CD4-positive, alpha-beta T cell treated with Interleukin-12 subunit alpha and Interleukin-12 subunit beta, for 1 hour (primary cell): ENCODE data around the gene HOXA13.

Experiments used
- DNase-seq: peaks from one replicate; pipeline ENCODE4 v3.0.0-alpha.2; 2020

HOXA13 gene

DNA sequence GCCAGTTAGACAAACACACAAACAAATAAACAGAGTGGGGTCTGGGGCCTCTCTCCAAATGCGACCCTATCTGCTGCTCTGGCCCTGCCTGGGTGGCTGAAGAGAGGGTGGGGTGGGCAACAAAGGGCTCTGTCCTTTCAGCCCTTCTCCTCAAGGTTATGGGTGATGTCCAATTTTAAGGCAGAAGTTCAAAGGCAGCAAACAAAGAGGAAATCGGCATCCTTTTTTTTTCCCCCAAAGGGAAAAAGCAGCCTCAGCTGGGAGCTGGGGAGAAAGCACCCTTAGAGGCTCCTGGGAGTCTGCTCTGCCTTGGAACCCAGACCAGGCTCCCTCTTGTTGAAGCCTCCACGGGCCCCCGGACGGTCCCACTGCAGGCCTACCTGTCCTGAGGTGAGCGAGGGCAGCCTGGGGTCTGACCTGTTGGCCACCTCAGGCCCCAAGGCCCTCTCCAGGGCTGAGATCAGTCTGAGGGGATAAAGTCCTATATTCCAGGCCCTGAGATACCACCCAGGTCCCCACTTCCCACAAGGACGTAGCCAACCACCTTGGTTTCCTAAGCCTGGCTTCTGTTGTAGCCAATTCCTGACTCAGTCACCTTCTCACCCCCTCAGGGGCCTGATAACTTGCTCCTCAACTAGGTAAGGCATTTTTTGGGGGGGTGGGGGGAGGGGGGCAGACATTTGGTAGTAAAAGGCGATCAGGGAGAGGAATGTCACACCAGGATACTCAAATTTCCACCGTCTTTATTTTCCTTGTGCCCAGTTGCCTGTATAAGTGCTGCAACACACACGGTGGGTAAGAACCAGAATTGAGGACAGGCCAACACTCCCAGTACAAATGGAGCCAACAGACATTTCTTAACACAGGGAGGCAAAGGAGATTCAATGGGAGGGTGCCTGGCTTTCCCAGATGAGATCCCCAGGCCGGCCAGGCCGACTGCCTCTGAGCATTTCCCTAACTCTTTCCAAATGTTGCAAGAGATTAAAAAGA, 19.2 kb downstream of the HOXA13 start:
- DNase-seq: no peak

DNA sequence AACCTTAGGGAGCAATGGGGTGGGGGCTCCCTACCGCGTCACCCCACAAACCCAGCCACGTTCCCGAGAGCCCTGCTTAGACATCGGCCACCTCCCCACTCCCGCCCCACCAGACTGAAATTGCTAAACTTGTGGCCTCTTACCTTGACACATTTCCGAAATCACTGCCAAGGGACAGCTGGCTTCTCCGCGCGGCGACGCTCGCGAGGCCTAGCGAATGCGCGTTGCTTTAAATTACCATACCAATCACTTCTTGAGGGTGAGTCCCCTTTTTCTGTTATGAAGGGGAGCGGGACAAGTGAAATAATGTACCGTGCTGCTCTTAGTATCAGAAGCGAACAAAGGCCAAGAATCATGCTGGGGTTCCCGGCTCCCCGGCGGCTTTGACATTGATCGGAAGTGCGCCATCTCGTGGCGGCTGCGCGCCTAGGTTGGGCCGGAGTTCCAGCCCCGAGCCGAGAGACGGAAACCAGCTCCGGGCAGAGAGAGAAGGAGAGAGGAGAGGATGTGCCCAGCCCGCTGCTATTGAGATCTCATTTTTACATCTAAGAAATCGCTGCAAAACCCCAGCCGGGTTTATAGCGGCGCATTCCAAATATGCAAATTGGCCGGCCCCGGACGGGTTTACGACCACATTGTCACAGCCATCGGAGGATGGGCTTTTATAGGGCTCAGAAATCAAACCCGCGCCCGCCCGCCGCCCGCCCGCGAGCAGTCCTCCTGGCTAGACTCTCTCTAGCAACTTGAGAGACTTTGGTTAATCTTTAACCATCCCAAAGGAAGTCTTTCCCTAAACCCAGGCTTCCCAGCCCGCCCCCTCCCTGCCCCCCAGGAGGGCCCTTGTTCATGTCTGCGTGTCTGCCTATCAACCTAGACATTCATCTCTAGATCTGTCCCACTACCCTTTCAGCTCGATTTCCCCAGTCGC, 20.1 kb downstream of the HOXA13 start:
- DNase-seq: peak; percentile 62

DNA sequence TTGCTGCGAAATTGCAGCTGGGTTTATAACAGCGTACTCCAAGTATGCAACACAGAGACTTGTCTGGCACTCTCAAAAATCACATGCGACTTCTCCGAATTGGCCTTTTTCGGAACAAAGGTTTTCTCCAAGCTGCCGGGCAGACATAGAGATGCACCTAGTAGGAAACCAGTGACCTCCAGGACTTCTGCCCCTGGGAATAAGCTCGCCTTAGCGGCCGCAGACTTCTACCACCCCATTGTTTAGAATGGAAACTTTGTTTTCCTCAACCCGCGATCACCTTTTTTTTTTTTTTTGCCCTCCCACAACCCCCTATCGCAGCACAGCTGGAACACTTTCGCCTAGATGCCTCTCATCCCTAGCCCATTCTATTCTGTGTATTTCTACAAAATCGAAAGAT, 20.9 kb downstream of the HOXA13 start:
- no peak for DNase-seq

DNA sequence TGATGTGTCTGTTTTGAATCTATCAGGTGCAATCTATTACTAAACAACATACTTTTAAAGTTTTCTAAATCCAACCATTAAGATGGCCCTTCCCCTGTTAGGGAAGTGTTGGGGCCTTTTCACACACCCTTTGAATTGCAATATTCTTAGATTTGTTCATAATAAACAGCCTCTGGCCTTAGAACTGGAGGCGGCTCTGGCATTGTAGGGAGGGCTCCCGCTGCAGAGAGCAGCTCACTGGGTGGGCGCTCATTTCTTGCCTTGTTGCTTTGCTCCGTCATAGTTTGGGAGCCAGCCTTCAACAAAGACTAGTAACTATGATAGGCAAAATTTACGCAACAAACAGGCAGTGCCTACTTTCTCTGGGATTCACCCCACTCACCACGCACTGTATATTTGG, 21.5 kb downstream of the HOXA13 start:
- no peak for DNase-seq

DNA sequence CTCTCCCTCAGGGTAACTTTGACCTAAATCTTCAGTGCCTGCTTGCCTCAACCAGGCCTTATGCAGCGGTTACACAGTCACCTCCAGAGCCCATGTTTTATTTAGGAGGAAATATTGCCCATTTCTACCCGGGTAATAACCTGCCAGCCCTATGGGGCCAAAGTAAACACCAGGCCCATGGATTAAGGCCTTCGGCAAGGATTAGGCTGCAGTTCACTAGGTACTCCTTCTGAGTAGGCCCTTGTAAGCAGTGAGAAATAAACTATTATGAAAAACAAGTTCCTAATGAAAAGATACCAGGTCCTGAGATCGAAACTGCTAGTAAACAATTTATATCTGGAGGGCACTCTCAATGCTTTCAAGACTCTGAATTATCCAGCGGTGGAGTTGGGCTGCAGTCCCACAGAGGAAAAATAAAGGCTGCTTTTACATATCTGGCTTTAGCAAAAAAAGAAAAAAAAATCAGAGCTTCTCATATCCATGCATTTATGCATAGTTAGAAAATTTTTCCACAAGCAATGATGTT, 22.0 kb downstream of the HOXA13 start:
- DNase-seq: no peak

DNA sequence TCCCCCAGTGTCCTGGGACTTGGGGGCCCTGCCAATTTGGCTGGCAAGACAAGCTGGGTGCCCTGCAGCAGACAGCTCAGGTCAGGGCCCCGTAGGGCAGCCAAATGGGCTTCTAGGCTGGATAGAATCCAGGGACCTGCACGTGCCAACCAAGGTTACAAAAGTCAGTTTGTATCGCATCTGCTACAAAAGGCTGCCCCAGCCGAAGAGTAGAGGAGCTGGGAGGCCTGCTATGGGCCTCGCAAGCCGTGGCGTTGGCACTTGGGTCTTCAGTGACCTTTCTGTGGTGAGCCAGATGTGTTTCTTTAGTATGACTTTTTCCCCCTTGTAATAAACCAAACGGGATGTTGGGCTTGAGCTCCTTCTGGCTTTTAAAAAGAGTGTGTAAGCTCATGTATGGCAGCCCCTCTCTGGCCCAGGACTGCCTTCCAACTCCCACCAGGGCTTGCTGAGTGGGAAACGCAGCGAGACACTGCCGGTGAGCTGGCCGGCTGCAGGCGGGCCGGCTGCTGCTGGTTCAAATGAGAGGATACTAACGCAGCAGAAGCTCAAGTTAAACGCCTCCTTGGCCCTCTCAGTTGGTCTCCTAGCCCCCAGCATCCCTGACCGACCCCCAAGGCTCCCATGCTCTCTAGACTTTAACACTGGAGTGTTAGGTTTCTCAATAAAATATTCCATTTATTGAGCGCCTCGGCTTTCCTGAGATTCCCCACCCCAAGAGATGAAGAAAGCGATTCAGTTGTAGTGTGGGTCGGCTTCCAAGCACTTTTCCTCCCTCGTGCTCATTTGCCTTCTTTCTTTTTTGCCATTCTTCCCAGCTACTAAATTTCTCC, 22.7 kb downstream of the HOXA13 start:
- no peak for DNase-seq

DNA sequence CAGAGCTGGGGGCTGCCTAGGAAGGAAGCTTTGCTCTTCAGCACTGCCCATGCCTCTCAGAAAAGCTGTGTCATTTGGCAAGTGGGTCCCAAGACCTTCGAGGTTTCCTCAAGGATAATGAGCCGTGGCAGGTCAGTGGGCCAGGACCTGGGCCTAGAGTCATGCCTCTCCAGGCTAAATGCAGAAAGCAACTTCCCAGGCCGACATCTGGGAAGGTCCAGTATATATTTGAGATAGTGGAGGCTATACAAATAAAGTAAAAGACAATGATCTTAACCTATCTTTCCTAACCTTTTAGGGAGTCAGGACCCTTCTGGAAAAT, 23.4 kb downstream of the HOXA13 start:
- DNase-seq: no peak

DNA sequence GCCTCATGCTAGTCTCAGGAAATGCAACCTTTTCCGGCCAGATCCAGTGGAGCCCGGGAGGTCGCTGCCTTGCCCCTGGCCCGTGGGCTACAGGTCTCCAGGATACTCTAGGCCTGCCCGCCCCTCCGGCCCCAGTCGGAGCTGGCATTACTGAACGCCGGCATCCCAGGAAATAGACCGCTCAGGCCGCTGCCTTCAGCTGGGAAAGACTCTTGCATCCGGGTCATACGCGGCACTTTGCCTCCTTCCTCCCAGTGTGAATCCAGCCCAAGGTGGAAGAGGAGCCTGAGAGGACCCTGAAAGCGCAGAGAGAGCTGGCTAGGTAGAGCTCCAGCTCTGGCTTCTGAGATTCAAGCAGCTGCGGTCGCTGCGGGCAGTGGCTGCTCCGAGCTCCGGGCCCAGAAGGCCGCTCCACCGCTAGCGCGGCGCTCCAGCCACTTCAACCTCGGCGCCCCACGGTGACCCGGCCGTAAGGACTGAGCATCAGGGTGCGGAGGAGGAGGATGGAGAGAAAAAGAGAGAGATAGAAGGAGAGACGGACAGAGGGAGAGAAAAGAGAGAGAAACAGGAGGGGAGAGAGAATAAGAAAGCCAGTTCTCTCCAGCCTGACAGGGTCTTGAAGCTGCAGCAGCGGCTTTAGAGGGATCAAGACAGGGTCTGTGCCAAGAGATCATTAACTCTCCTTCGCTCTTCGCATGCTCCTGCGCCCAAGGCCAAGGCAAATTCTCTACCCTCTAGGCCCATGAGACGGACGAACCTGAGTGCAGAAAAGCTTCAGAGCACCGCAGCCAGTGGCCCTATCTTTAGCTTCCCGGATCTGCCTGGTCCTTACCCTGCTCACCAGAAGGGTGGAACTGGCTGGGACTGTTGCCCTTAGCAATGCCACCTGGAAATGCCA, 24.0 kb downstream of the HOXA13 start:
- no peak for DNase-seq

DNA sequence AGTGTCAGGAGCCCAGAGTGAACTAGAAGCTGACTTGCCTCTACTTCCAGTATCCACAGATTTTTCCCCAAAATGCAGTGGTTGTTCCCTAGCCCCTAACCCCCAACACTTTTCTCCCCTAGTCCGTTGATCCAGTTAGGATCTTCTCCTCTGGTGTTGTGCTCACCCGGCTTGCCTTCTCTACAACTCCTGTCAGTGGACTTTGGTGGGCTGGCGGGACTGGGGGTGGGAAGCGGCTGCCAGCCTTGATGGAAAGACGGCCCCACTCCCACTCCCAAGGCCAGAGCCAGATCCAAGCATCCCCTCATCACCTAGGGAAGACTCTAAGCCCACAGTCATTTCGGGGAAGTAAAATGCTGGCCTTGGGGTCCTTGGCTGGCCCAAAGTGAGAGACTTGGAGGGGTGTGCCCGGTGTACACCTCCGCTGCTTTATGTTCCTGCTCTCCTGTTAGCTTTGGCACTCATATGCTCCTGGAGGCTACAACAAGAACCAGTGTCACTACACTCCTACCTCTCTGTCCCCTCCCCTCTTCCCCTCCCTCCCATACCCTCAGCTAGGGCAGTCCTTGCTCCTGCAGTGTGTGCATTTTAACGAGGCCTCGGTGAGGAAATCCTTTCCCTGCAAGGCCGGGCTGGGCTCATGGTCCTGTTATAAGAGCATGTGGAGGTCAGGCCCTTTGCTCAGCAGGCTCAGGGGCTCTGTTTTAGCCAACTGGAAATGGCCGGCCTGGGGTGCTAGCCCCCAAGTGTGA, 24.8 kb downstream of the HOXA13 start:
- DNase-seq: no peak

DNA sequence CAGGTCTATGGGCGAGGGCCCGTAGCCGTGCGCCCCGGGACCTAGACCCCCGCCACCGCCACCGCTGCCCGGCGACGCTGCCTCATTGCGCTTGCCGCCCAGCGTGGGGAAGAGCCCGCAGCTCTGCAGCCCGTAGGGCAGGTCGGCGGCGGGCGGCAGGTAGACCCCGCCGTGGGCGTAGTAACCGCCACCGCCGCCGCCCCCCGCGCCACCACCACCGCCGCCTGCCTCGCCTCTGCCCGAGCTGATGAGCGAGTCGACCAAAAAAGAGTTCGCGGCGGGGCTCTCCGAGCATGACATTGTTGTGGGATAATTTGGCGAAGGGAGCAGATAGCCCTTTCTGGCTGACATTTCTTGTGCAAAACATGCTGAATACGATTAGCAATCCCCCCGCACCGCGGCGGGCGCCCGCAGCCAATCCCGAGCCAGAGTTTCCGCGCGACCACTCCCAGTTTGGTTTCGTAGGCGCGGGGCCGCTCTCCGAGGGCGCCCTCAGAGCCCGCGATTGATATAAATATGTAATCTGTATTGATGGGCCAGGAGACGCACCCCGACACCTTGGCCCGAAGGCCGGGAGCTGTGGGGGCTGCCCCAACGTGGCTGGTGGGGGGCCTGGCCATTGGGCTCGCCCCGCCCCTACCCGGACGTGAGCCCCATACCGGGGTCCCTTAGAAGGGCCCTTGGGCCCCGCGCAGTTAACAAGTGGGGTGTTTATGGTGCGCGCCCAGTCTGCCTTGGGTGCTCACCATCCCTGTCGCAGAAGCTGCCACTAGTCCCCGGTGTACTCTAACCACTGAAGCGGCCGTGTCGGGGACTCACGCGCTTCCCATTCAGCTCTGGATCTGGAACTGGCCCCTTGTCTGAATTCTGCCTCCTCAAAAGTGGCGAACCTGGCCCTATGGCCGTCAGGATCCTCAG, 25.7 kb downstream of the HOXA13 start, which contains the start of gene HOXA10:
Gene HOXA10, minus strand, starts transcription at position 365 of the 918 bp plus-strand sequence. Its CDS starts 14 bp downstream, at position 351.
- no peak for DNase-seq

DNA sequence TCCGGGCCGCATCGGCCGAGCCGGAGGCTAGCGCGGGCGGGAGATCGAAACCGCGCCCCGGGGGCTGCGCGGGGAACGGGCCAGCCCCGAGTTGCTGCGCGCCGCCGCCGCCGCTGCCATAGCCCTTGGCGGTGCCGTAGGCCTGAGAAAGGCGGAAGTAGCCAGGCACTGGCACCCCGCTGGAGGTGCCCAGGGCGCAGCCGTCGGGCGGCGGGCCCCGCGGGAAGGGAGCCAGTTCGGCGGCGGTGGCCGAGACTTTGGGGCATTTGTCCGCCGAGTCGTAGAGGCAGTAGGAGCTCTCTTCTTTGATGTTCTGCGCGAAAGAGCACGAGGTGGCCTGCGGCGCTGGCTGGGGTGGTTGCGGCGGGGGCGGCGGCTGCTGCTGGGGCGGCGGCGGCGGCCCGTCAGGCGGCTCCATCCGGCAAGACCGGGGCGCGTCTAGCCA, 26.4 kb downstream of the HOXA13 start:
- peak; percentile 26 for DNase-seq

DNA sequence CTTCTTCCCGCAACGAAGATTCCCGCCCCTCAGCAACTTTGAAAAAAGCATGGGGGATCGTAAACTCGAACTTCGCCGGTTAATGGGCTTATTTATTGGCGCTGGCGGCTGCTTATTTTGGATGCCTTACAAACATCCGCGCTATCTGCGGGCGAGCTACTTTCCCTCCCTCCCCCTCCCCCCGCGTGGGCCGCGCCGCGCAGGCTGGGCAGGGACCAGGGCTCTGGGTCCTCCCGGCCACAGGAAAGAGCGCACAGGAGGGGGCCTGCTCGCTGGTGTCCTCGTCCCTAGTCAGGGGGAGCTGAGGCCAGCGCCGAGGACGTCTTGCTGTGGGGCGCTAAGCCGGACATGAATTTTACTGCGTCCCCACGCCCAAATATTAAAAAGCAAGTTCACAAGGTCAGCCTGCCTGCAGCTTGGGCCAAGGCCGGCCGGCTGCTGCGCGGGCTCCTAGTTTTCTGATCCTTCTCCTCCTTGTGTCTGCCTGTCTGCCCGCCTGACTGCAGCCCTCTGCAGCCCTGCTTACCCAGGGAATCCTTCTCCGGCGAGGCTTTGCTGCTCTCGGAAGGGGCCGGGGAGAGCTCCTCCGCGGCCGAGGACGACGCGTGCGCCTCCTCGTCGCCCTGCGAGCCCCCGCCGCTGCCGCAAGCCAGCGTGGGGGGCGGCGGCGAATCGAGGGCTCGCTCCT, 26.9 kb downstream of the HOXA13 start:
- no peak for DNase-seq

DNA sequence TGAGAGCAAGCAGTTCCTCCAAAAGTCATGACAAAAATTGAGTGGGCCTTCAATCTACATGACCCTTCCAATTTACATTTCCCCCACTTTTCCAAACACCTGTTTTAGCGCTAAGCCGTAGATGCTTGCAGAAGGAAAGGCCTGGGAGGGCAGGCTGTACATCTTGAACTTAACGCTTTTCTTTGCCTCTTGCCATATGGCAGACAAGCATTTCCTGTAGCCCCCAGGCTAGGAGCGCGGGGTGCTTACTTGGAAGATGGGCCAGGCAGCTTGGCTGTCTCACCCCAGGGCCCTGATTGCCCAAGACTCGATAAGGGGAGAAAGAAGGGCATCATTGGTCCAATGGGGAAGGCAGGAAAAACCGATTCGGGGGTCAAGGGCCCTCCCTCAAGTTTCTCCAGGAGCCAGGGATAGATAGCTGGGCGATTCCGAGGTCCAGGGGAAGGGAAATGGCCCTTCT, 27.5 kb downstream of the HOXA13 start:
- DNase-seq: no peak

DNA sequence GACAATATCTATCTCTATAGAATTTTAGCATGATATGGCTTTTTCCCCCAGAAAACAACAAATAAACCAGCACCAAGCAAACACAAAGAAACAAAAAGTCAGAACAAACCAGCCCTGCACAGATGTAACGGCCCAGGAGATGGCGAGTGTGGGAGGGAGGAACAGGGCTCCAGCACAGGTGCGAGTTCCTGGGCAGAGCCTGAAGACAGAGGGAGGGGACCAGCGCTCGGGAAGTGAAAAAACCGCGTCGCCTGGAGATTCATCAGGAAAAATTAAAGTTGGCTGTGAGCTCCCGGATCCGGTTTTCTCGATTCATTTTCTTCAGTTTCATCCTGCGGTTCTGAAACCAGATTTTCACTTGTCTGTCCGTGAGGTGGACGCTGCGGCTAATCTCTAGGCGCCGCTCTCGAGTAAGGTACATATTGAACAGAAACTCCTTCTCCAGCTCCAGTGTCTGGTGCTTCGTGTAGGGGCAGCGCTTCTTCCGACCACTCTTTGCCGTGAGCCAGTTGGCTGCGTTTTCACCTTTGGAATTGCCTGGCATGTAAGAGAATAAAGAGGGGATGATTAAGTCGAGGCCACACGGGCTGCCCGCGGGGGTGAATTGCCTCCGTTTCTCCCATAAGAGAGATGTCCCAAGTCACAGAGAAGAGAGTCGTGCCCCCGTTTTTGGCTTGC, 28.1 kb downstream of the HOXA13 start:
- no peak for DNase-seq

DNA sequence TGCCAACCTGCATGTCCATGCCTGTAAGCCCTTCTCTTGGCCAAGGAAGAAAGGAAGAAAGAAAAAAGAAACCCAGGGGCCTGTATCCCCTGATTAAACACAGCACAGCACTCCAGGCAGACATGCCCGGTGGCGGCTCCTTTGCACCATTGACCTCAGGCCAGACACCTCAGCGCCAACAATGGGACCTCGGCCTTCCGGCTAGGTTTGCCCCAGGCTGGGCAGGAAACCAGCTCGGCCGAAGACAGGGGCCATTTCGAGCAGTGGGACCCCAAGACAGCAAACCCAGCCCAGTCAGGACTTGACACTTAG, 28.6 kb downstream of the HOXA13 start:
- no peak for DNase-seq

DNA sequence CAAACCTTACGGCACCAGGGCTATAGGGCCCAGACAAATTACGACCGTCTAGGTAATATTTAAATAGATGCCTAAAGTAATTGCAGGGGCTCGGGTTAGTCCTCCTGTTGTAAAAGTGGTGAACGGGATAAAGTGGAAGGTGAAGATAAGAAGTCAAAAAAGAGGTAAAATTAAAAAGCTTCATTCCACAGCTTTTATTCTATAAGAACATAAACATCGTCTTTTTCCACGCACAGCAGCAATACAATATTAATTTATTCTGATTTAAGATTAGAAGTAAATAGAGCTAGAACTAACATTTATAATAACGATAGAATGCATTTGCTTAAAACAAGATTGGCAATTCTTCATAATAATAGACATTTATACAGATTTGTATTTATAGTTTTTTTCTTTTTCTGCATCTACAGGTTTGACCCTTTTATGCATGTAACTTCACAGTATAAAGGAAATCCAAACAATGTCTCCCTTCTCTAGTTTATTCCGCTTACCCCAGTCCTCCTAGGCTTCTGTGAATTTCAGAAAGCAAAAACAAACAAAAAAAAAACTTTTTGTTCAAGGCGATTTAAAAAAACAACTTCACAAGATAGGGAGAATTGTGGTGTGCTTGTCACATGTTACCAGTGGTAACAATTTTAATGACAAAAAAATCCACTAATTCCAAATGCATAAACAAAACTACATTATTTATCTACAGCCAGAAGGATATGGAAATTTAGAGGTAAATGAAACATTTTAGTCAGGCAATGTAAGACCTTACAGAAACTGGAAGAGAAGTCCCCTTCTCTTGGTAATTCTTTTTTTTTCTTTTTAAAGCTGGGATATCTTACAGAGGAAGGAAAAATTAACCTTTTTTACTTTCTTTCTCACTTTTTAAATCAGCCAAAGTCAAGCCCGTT, 29.2 kb downstream of the HOXA13 start:
- DNase-seq: no peak
